K562 (cell line): ENCODE measurements around the gene TMEM187. TPM values are rescaled to one million over a fixed set of nuclear protein-coding genes. Genes with fewer than 3 reads are reported as not detected.

ENCODE experiments used
- ERF ChIP-seq: fragments of 450-650 bp; formaldehyde crosslinking; IDR thresholded peaks from 2 replicates; pipeline ENCODE4 v1.4.0; 2020; ENCODE audit warnings: mild to moderate bottlenecking, mixed read lengths
- MGA ChIP-seq: fragments of 450-650 bp; IDR thresholded peaks from 2 replicates; pipeline ENCODE4 v1.6.1; 2016; ENCODE audit warnings: mild to moderate bottlenecking, moderate library complexity
- SRSF9 ChIP-seq: fragments of 200-400 bp; formaldehyde crosslinking; IDR thresholded peaks from 2 replicates; pipeline ENCODE4 v1.6.1; 2017; ENCODE audit warnings: low read depth, low read length, borderline replicate concordance
- polyA plus RNA-seq, 8 experiments: library from polyadenylated mRNA; depleted of rRNA in 4 of 8; stranded (reverse) in 5 of 8; unstranded in 3 of 8; fragments of >200 nt; fragmentation: Nextera tagmentation in 2 of 8; fragmentation: Illumina TruSeq in 1 of 8; extraction: Ambion mirVana in 2 of 8; extraction: Trizol in 1 of 8; gene quantifications; 2 replicates each; pipeline versions ENCODE4 v1.2.1 to v1.2.3, GENCODE V29; 2011 to 2014; ENCODE audit warnings: inconsistent platforms in 1 of 8, missing spikeins in 1 of 8
- total RNA-seq, 7 experiments: library from RNA; depleted of rRNA in 6 of 7; stranded (reverse); fragments of >200 nt in 6 of 7; fragmentation: Illumina TruSeq in 2 of 7; extraction: Trizol in 2 of 7; gene quantifications; 2 replicates each; pipeline versions ENCODE4 v1.2.1 to v1.2.3, GENCODE V29; 2011 to 2021; ENCODE audit warnings: low replicate concordance in 1 of 7
- TF ChIP-seq, protein P1 (sequence below): sonication (generic); formaldehyde crosslinking; IDR thresholded peaks from 2 replicates; pipeline ENCODE4 v1.8.0; 2022; ENCODE audit warnings: mild to moderate bottlenecking, missing genetic modification reagents
- TF ChIP-seq, protein P2 (sequence below), 3 experiments: IDR thresholded peaks in 2 of 3; conservative IDR thresholded peaks in 1 of 3; 2 replicates each; pipeline ENCODE4 v1.5.1; 2011 to 2012; ENCODE audit warnings: low read length in 3 of 3, mild to moderate bottlenecking in 3 of 3, control low read depth in 2 of 3, improper control_type of control experiment in 1 of 3, inconsistent platforms in 1 of 3, low read depth in 1 of 3, mixed read lengths in 1 of 3, moderate library complexity in 1 of 3; ENCODE audit not compliant: insufficient read depth in 2 of 3

Gene TMEM187
- total and polyA plus RNA-seq, 9 of the 15 experiments (the other 6 are each of a cell fraction or from before 2014, with no cell fraction given): 0.13 to 6.4 (median 1.6) TPM

- TF ChIP-seq, protein P1, sequence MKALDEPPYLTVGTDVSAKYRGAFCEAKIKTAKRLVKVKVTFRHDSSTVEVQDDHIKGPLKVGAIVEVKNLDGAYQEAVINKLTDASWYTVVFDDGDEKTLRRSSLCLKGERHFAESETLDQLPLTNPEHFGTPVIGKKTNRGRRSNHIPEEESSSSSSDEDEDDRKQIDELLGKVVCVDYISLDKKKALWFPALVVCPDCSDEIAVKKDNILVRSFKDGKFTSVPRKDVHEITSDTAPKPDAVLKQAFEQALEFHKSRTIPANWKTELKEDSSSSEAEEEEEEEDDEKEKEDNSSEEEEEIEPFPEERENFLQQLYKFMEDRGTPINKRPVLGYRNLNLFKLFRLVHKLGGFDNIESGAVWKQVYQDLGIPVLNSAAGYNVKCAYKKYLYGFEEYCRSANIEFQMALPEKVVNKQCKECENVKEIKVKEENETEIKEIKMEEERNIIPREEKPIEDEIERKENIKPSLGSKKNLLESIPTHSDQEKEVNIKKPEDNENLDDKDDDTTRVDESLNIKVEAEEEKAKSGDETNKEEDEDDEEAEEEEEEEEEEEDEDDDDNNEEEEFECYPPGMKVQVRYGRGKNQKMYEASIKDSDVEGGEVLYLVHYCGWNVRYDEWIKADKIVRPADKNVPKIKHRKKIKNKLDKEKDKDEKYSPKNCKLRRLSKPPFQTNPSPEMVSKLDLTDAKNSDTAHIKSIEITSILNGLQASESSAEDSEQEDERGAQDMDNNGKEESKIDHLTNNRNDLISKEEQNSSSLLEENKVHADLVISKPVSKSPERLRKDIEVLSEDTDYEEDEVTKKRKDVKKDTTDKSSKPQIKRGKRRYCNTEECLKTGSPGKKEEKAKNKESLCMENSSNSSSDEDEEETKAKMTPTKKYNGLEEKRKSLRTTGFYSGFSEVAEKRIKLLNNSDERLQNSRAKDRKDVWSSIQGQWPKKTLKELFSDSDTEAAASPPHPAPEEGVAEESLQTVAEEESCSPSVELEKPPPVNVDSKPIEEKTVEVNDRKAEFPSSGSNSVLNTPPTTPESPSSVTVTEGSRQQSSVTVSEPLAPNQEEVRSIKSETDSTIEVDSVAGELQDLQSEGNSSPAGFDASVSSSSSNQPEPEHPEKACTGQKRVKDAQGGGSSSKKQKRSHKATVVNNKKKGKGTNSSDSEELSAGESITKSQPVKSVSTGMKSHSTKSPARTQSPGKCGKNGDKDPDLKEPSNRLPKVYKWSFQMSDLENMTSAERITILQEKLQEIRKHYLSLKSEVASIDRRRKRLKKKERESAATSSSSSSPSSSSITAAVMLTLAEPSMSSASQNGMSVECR: no peak
- TF ChIP-seq SRSF9: no peak
- TF ChIP-seq, protein P2, sequence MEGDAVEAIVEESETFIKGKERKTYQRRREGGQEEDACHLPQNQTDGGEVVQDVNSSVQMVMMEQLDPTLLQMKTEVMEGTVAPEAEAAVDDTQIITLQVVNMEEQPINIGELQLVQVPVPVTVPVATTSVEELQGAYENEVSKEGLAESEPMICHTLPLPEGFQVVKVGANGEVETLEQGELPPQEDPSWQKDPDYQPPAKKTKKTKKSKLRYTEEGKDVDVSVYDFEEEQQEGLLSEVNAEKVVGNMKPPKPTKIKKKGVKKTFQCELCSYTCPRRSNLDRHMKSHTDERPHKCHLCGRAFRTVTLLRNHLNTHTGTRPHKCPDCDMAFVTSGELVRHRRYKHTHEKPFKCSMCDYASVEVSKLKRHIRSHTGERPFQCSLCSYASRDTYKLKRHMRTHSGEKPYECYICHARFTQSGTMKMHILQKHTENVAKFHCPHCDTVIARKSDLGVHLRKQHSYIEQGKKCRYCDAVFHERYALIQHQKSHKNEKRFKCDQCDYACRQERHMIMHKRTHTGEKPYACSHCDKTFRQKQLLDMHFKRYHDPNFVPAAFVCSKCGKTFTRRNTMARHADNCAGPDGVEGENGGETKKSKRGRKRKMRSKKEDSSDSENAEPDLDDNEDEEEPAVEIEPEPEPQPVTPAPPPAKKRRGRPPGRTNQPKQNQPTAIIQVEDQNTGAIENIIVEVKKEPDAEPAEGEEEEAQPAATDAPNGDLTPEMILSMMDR (IDR thresholded peaks at IDR 0.05 in 2 of 3, conservative IDR thresholded peaks at IDR 0.05 in 1 of 3; ENCODE audit: insufficient read depth in 2 of 3, low read depth in 1 of 3, low read length in 3 of 3): 0 out of 6 replicates have a peak, but pooled peaks of 1 of the 3 experiments have one; percentile 4
- no peak for TF ChIP-seq ERF (CRISPR knock-in tag)
- TF ChIP-seq MGA: no peak
Observed at GRCh38 chrX:153969125-153969903, 3.2 kb upstream of the TMEM187 start (continued).
